ENCODE measurements around the gene ERVW-1.

Gene ERVW-1

GRCh38 chr7:92423710-92424131 is 54.0 kb downstream of the ERVW-1 start:
- no peak for DNase-seq (ENCODE audit: low read depth)

GRCh38 chr7:92422926-92423325 is 54.8 kb downstream of the ERVW-1 start:
- no peak for DNase-seq (ENCODE audit: low read depth)

GRCh38 chr7:92421676-92422435 is 55.9 kb downstream of the ERVW-1 start:
- DNase-seq (ENCODE audit: low read depth), result no peak

All from stimulated activated CD8-positive, alpha-beta memory T cell treated with anti-CD3 and anti-CD28 coated beads, Interleukin-7, amount 100 ng/mL, for 24 hours (primary cell).